GM23338 (cell line): ENCODE data around the gene HSDL1. TPM values are rescaled to one million over a fixed set of nuclear protein-coding genes. Genes with fewer than 3 reads are reported as not detected.

ENCODE experiments used
- ATAC-seq: fragments of 200-7000 bp; cut with Tn5 transposase; 3 replicates; pipeline ENCODE4 v1.9.1; 2020
- DNase-seq: peaks from one replicate; pipeline ENCODE4 v3.0.0-alpha.2; 2015; ENCODE audit warnings: low spot score
- H2AFZ ChIP-seq: fragments of 200-600 bp; sonication (generic); 2 replicates; pipeline ENCODE4 v1.8.0; 2016; ENCODE audit warnings: antibody characterized with exemption, mild to moderate bottlenecking, moderate library complexity
- H3F3A ChIP-seq: fragments of 200-600 bp; sonication (generic); replicated peaks from 2 replicates; pipeline ENCODE4 v1.8.0; 2017; ENCODE audit warnings: antibody characterized with exemption, mixed run types, low read depth
- H3K27ac ChIP-seq: fragments of 200-600 bp; sonication (generic); 2 replicates; pipeline ENCODE4 v1.6.1; 2016; ENCODE audit warnings: low read depth
- H3K27me3 ChIP-seq: fragments of 200-600 bp; sonication (generic); 2 replicates; pipeline ENCODE4 v1.8.0; 2016; ENCODE audit warnings: mild to moderate bottlenecking, mixed run types, moderate library complexity; ENCODE audit not compliant: insufficient read depth
- H3K36me3 ChIP-seq: fragments of 200-600 bp; sonication (generic); 2 replicates; pipeline ENCODE4 v1.8.0; 2016; ENCODE audit warnings: mild to moderate bottlenecking; ENCODE audit not compliant: insufficient read depth
- H3K4me1 ChIP-seq: fragments of 200-600 bp; sonication (generic); 2 replicates; pipeline ENCODE4 v1.8.0; 2016; ENCODE audit warnings: mild to moderate bottlenecking, moderate library complexity; ENCODE audit not compliant: insufficient read depth
- H3K4me2 ChIP-seq: fragments of 200-600 bp; sonication (generic); 2 replicates; pipeline ENCODE4 v1.7.1; 2017; ENCODE audit warnings: mixed run types
- H3K4me3 ChIP-seq: fragments of 200-600 bp; sonication (generic); 2 replicates; pipeline ENCODE4 v1.6.1; 2016; ENCODE audit warnings: mixed run types
- H3K79me2 ChIP-seq: fragments of 200-600 bp; sonication (generic); replicated peaks from 2 replicates; pipeline ENCODE4 v1.8.0; 2017; ENCODE audit warnings: mild to moderate bottlenecking; ENCODE audit not compliant: insufficient read depth
- H3K9me2 ChIP-seq: fragments of 200-600 bp; sonication (generic); 2 replicates; pipeline ENCODE4 v1.8.0; 2017; ENCODE audit not compliant: insufficient read depth
- H4K20me1 ChIP-seq: fragments of 200-600 bp; sonication (generic); replicated peaks from 2 replicates; pipeline ENCODE4 v1.8.0; 2017; ENCODE audit warnings: mild to moderate bottlenecking; ENCODE audit not compliant: insufficient read depth
- H3K27ac Mint-ChIP-seq: 2 replicates; pipeline ENCODE4 v1.8.0; 2020; ENCODE audit warnings: inconsistent platforms, mild to moderate bottlenecking, moderate library complexity, mixed read lengths
- H3K27me3 Mint-ChIP-seq: 3 replicates; pipeline ENCODE4 v1.8.0; 2022; ENCODE audit warnings: low read depth, mild to moderate bottlenecking, moderate library complexity, mixed read lengths, inconsistent platforms; ENCODE audit not compliant: insufficient read depth, poor library complexity
- H3K36me3 Mint-ChIP-seq: 3 replicates; pipeline ENCODE4 v1.8.0; 2021; ENCODE audit warnings: low read depth, mild to moderate bottlenecking, inconsistent platforms, moderate library complexity, mixed read lengths
- H3K4me1 Mint-ChIP-seq: 3 replicates; pipeline ENCODE4 v1.8.0; 2020; ENCODE audit warnings: mild to moderate bottlenecking, inconsistent platforms, mixed read lengths
- H3K4me3 Mint-ChIP-seq: 3 replicates; pipeline ENCODE4 v1.8.0; 2021; ENCODE audit warnings: moderate library complexity, mild to moderate bottlenecking, inconsistent platforms, mixed read lengths
- H3K9me3 Mint-ChIP-seq: 3 replicates; pipeline ENCODE4 v1.8.0; 2020; ENCODE audit warnings: moderate library complexity, mild to moderate bottlenecking, inconsistent platforms, mixed read lengths
- CREB1 ChIP-seq: fragments of 250-450 bp; sonication (Bioruptor Pico); IDR thresholded peaks from 2 replicates; pipeline ENCODE4 v1.5.0; 2020; ENCODE audit warnings: low read depth, mild to moderate bottlenecking, moderate library complexity
- EZH2 ChIP-seq: fragments of 200-600 bp; sonication (generic); IDR thresholded peaks from one replicate; pipeline ENCODE4 v1.8.0; 2017; ENCODE audit warnings: antibody characterized with exemption, mild to moderate bottlenecking, low read depth; ENCODE audit not compliant: unreplicated experiment
- EZH2phosphoT487 ChIP-seq: fragments of 200-600 bp; sonication (generic); IDR thresholded peaks from one replicate; pipeline ENCODE4 v1.8.1; 2018; ENCODE audit warnings: antibody characterized with exemption; ENCODE audit not compliant: unreplicated experiment
- JUNB ChIP-seq: IDR thresholded peaks from one replicate; pipeline ENCODE4 v1.6.1; 2016; ENCODE audit warnings: antibody characterized with exemption; ENCODE audit not compliant: unreplicated experiment
- NANOG ChIP-seq: IDR thresholded peaks from 2 replicates; pipeline ENCODE4 v1.6.1; 2016; ENCODE audit warnings: antibody characterized with exemption, borderline replicate concordance
- POLR2AphosphoS5 ChIP-seq: IDR thresholded peaks from 2 replicates; pipeline ENCODE4 v1.6.1; 2016; ENCODE audit warnings: antibody characterized with exemption, low read depth
- STAT1 ChIP-seq: IDR thresholded peaks from one replicate; pipeline ENCODE4 v1.6.1; 2016; ENCODE audit warnings: antibody characterized with exemption; ENCODE audit not compliant: unreplicated experiment
- ZNF114 ChIP-seq: fragments of 250-450 bp; sonication (Bioruptor Pico); IDR thresholded peaks from 2 replicates; pipeline ENCODE4 v1.5.0; 2020; ENCODE audit warnings: mild to moderate bottlenecking, moderate library complexity
- ZNF331 ChIP-seq: fragments of 250-450 bp; sonication (Bioruptor Pico); IDR thresholded peaks from 2 replicates; pipeline ENCODE4 v1.5.0; 2020; ENCODE audit warnings: low read depth, mild to moderate bottlenecking, moderate library complexity
- polyA plus RNA-seq: library from polyadenylated mRNA; unstranded; fragments of >200 nt; fragmentation: Nextera tagmentation; extraction: Ambion mirVana; gene quantifications from 2 replicates; pipeline ENCODE4 v1.2.1, GENCODE V29; 2016
- total RNA-seq: library from RNA; depleted of rRNA; stranded (reverse); fragments of >200 nt; shearing (Covaris generic); gene quantifications from 2 replicates; pipeline ENCODE4 v1.2.3, GENCODE V29; 2014
- TF ChIP-seq, protein P1 (sequence below): IDR thresholded peaks from one replicate; pipeline ENCODE4 v1.6.1; 2018; ENCODE audit warnings: antibody characterized with exemption; ENCODE audit not compliant: unreplicated experiment
- TF ChIP-seq, protein P2 (sequence below): IDR thresholded peaks from 2 replicates; pipeline ENCODE4 v1.6.1; 2016; ENCODE audit warnings: antibody characterized with exemption
- TF ChIP-seq, protein P3 (sequence below): fragments of 250-450 bp; sonication (Bioruptor Pico); IDR thresholded peaks from 2 replicates; pipeline ENCODE4 v1.5.0; 2020; ENCODE audit warnings: mild to moderate bottlenecking, moderate library complexity

HSDL1 gene
- total and polyA plus RNA-seq, 2 experiments from 2014 or later: 16.6 to 46.1 TPM

DNA sequence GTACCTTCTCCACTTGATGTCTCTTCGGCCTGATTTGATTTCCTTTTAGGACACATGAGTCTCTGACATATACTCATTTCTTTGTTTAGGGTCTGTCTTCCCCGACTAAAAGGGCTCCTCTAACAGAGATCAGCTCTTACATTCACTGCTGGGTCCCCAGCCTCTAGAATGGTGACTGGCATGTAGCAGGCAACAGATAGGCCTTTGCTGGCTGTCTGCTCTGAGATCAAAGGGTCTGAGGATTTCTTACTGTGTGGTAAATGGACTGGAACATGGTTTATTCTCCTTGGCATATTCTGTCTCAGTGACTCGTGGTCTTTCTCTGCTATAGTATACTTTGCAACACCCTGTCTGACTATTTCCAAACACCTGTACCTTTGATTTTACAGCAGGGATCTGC is 16.8 kb upstream of the HSDL1 start:
- ATAC-seq (no peak), DNase-seq (no peak)
- no peaks in the 10 kb centered on the region for H3K79me2 ChIP-seq
- no peaks in the 10 kb centered on the region for H3K36me3 ChIP-seq
- H3K4me3 ChIP-seq: no peak overlapping the region
- H3K4me1 ChIP-seq: peaks cover under 1% of the 10 kb centered on the region; the same call in 1 of the 2 replicates
- H3K27me3 ChIP-seq: no peaks in the 10 kb centered on the region
- TF ChIP-seq JUNB: no peak
- TF ChIP-seq STAT1: no peak
- TF ChIP-seq EZH2phosphoT487: no peak
- H4K20me1 ChIP-seq: no peaks in the 10 kb centered on the region
- no peak overlapping the region for H3K27ac ChIP-seq
- Mint-ChIP-seq H3K27me3 (peaks cover 2% of the 10 kb centered on the region), H3K27ac (no peak overlapping the region), H3K4me3 (no peak overlapping the region), H3K9me3 (no peaks in the 10 kb centered on the region), H3K4me1 (peaks cover 2% of the 10 kb centered on the region; the same call in 1 of the 3 replicates), H3K36me3 (no peaks in the 10 kb centered on the region; the same call in 2 of the 3 replicates)
- H3K9me2 ChIP-seq: no peaks in the 10 kb centered on the region
- no peak overlapping the region for H3K4me2 ChIP-seq
- no peaks in the 10 kb centered on the region for H3F3A ChIP-seq
- H2AFZ ChIP-seq: no peak overlapping the region

DNA sequence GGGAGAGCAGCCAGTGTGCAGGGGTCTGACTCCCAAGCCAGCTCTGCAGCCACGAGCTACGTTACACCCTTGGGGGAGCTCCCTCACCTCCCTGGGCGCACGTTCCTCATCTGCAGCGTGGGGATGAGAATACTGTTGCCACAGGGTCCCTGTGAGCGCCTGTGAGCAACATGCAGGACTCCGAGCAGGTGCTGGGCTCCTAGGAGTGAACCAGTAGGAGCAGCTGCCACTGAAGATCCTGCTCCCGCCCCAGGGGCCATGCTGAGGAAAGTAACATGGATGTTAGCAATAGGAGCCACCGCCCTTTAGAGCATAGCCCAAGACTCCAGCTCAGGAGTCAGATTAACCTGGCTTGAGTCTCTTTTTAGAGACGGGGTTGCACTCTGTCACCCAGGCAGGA is 16.1 kb upstream of the HSDL1 start:
- H3K27me3 Mint-ChIP-seq: peaks cover 2% of the 10 kb centered on the region
- no peaks in the 10 kb centered on the region for H3F3A ChIP-seq
- no peak overlapping the region for H3K4me3 ChIP-seq
- no peak overlapping the region for H2AFZ ChIP-seq
- no peak overlapping the region for H3K27ac Mint-ChIP-seq
- no peaks in the 10 kb centered on the region for H3K4me1 ChIP-seq
- H3K27me3 ChIP-seq: no peaks in the 10 kb centered on the region
- no peaks in the 10 kb centered on the region for H3K9me3 Mint-ChIP-seq
- no peaks in the 10 kb centered on the region for H3K9me2 ChIP-seq
- peaks cover 2% of the 10 kb centered on the region; the same call in 1 of the 3 replicates for H3K4me1 Mint-ChIP-seq
- DNase-seq (no peak), ATAC-seq (peak; percentile 30; the same call in 2 of the 3 replicates)
- no peaks in the 10 kb centered on the region for H3K36me3 ChIP-seq
- H3K4me3 Mint-ChIP-seq: no peak overlapping the region
- H4K20me1 ChIP-seq: no peaks in the 10 kb centered on the region
- H3K79me2 ChIP-seq: no peaks in the 10 kb centered on the region
- no peak overlapping the region for H3K4me2 ChIP-seq
- no peak overlapping the region for H3K27ac ChIP-seq
- H3K36me3 Mint-ChIP-seq: no peaks in the 10 kb centered on the region; the same call in 2 of the 3 replicates
- no peak for TF ChIP-seq JUNB
- no peak for TF ChIP-seq ZNF331
- no peak for TF ChIP-seq POLR2AphosphoS5
- TF ChIP-seq EZH2phosphoT487: no peak
- no peak for TF ChIP-seq ZNF114 (CRISPR knock-in tag)
- TF ChIP-seq, protein P1, sequence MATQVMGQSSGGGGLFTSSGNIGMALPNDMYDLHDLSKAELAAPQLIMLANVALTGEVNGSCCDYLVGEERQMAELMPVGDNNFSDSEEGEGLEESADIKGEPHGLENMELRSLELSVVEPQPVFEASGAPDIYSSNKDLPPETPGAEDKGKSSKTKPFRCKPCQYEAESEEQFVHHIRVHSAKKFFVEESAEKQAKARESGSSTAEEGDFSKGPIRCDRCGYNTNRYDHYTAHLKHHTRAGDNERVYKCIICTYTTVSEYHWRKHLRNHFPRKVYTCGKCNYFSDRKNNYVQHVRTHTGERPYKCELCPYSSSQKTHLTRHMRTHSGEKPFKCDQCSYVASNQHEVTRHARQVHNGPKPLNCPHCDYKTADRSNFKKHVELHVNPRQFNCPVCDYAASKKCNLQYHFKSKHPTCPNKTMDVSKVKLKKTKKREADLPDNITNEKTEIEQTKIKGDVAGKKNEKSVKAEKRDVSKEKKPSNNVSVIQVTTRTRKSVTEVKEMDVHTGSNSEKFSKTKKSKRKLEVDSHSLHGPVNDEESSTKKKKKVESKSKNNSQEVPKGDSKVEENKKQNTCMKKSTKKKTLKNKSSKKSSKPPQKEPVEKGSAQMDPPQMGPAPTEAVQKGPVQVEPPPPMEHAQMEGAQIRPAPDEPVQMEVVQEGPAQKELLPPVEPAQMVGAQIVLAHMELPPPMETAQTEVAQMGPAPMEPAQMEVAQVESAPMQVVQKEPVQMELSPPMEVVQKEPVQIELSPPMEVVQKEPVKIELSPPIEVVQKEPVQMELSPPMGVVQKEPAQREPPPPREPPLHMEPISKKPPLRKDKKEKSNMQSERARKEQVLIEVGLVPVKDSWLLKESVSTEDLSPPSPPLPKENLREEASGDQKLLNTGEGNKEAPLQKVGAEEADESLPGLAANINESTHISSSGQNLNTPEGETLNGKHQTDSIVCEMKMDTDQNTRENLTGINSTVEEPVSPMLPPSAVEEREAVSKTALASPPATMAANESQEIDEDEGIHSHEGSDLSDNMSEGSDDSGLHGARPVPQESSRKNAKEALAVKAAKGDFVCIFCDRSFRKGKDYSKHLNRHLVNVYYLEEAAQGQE: no peak
- TF ChIP-seq STAT1: no peak
- no peak for TF ChIP-seq NANOG
- TF ChIP-seq, protein P2, sequence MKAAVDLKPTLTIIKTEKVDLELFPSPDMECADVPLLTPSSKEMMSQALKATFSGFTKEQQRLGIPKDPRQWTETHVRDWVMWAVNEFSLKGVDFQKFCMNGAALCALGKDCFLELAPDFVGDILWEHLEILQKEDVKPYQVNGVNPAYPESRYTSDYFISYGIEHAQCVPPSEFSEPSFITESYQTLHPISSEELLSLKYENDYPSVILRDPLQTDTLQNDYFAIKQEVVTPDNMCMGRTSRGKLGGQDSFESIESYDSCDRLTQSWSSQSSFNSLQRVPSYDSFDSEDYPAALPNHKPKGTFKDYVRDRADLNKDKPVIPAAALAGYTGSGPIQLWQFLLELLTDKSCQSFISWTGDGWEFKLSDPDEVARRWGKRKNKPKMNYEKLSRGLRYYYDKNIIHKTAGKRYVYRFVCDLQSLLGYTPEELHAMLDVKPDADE: no peak
- TF ChIP-seq, protein P3, sequence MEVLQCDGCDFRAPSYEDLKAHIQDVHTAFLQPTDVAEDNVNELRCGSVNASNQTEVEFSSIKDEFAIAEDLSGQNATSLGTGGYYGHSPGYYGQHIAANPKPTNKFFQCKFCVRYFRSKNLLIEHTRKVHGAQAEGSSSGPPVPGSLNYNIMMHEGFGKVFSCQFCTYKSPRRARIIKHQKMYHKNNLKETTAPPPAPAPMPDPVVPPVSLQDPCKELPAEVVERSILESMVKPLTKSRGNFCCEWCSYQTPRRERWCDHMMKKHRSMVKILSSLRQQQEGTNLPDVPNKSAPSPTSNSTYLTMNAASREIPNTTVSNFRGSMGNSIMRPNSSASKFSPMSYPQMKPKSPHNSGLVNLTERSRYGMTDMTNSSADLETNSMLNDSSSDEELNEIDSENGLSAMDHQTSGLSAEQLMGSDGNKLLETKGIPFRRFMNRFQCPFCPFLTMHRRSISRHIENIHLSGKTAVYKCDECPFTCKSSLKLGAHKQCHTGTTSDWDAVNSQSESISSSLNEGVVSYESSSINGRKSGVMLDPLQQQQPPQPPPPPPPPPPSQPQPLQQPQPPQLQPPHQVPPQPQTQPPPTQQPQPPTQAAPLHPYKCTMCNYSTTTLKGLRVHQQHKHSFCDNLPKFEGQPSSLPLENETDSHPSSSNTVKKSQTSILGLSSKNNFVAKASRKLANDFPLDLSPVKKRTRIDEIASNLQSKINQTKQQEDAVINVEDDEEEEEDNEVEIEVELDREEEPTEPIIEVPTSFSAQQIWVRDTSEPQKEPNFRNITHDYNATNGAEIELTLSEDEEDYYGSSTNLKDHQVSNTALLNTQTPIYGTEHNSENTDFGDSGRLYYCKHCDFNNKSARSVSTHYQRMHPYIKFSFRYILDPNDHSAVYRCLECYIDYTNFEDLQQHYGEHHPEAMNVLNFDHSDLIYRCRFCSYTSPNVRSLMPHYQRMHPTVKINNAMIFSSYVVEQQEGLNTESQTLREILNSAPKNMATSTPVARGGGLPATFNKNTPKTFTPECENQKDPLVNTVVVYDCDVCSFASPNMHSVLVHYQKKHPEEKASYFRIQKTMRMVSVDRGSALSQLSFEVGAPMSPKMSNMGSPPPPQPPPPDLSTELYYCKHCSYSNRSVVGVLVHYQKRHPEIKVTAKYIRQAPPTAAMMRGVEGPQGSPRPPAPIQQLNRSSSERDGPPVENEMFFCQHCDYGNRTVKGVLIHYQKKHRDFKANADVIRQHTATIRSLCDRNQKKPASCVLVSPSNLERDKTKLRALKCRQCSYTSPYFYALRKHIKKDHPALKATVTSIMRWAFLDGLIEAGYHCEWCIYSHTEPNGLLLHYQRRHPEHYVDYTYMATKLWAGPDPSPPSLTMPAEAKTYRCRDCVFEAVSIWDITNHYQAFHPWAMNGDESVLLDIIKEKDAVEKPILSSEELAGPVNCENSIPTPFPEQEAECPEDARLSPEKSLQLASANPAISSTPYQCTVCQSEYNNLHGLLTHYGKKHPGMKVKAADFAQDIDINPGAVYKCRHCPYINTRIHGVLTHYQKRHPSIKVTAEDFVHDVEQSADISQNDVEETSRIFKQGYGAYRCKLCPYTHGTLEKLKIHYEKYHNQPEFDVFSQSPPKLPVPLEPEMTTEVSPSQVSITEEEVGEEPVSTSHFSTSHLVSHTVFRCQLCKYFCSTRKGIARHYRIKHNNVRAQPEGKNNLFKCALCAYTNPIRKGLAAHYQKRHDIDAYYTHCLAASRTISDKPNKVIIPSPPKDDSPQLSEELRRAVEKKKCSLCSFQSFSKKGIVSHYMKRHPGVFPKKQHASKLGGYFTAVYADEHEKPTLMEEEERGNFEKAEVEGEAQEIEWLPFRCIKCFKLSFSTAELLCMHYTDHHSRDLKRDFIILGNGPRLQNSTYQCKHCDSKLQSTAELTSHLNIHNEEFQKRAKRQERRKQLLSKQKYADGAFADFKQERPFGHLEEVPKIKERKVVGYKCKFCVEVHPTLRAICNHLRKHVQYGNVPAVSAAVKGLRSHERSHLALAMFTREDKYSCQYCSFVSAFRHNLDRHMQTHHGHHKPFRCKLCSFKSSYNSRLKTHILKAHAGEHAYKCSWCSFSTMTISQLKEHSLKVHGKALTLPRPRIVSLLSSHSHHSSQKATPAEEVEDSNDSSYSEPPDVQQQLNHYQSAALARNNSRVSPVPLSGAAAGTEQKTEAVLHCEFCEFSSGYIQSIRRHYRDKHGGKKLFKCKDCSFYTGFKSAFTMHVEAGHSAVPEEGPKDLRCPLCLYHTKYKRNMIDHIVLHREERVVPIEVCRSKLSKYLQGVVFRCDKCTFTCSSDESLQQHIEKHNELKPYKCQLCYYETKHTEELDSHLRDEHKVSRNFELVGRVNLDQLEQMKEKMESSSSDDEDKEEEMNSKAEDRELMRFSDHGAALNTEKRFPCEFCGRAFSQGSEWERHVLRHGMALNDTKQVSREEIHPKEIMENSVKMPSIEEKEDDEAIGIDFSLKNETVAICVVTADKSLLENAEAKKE (CRISPR knock-in tag): no peak
- no peak for TF ChIP-seq CREB1 (CRISPR knock-in tag)
- TF ChIP-seq EZH2: no peak
